ENCODE results near the gene ANKRD13B.

ANKRD13B gene

GRCh38 chr17:29593591-29594518 lies 923 bp downstream of the ANKRD13B start:
- POLR2A ChIA-PET (ENCODE audit: low non-redundant PET): no interaction called here
- TF ChIP-seq CTCF (conservative IDR thresholded peaks at IDR 0.05; ENCODE audit: low read depth): peak; percentile 40
- H3K27ac ChIP-seq: peak overlapping the region; percentile 99
- CTCF ChIA-PET: interaction anchor here (0.6 to 5.4 kb wide), 11 partner anchors 10 to 453 kb away, joined by 3 to 71 read pairs (median 5); no protein-coding TSS in a partner anchor
- DNase-seq (ENCODE audit: low spot score): peak; percentile 28

GRCh38 chr17:29594519-29595090 lies 1.7 kb downstream of the ANKRD13B start:
- H3K27ac ChIP-seq: peak overlapping the region; percentile 99
- DNase-seq (ENCODE audit: low spot score): no peak
- TF ChIP-seq CTCF (conservative IDR thresholded peaks at IDR 0.05; ENCODE audit: low read depth): 0 out of 2 replicates have a peak, but pooled peaks have one; percentile 0
- POLR2A ChIA-PET (ENCODE audit: low non-redundant PET): no interaction called here
- CTCF ChIA-PET: interaction anchor here (1.0 to 5.4 kb wide), 7 partner anchors 11 to 224 kb away, joined by 3 to 45 read pairs (median 5); no protein-coding TSS in a partner anchor

- DNase-seq (ENCODE audit: low spot score): no peak
- ChIA-PET CTCF (interaction anchor here (1.0 to 5.4 kb wide), 5 partner anchors 14 to 225 kb away, joined by 3 to 45 read pairs (median 5); no protein-coding TSS in a partner anchor), POLR2A (ENCODE audit: low non-redundant PET) (no interaction called here)
- TF ChIP-seq CTCF (conservative IDR thresholded peaks at IDR 0.05; ENCODE audit: low read depth): no peak
- peak overlapping the region; percentile 99 for H3K27ac ChIP-seq
Measured at GRCh38 chr17:29595107-29595942, 2.4 kb downstream of the ANKRD13B start.

- TF ChIP-seq CTCF (conservative IDR thresholded peaks at IDR 0.05; ENCODE audit: low read depth): no peak
- CTCF ChIA-PET: interaction anchor here (0.6 kb wide), 1 partner anchor 1458 kb away, joined by 3 read pairs; no protein-coding TSS in a partner anchor
- POLR2A ChIA-PET (ENCODE audit: low non-redundant PET): no interaction called here
- no peak for DNase-seq (ENCODE audit: low spot score)
- H3K27ac ChIP-seq: peak overlapping the region; percentile 99
Measured at GRCh38 chr17:29595943-29596774, 3.2 kb downstream of the ANKRD13B start.

- CTCF ChIA-PET: interaction anchor here (0.6 kb wide), 2 partner anchors 16 to 1459 kb away, joined by 3 read pairs; no protein-coding TSS in a partner anchor
- POLR2A ChIA-PET (ENCODE audit: low non-redundant PET): no interaction called here
- TF ChIP-seq CTCF (conservative IDR thresholded peaks at IDR 0.05; ENCODE audit: low read depth): no peak
- DNase-seq (ENCODE audit: low spot score): no peak
- H3K27ac ChIP-seq: peak overlapping the region; percentile 99
Measured at GRCh38 chr17:29596811-29597210, 3.9 kb downstream of the ANKRD13B start.
